GM18909 (cell line): ENCODE data around the gene ST3GAL2.
A peak's percentile ranks its signal among the peaks of the same experiment; 100 is the strongest.
"Not testable (repeated sequence)": the region's sequence is repeated elsewhere in the genome, so short reads cannot be mapped to it uniquely, and the experiment has no call there.

Experiments used
- ATAC-seq: cut with Tn5 transposase; IDR thresholded peaks from one replicate; pipeline ENCODE4 v1.9.1; 2021; ENCODE audit warnings: mild to moderate bottlenecking; ENCODE audit not compliant: unreplicated experiment, poor library complexity

ST3GAL2 gene

GRCh38 chr16:70419384-70420327, 19.2 kb downstream of the ST3GAL2 start:
- ATAC-seq: no peak

DNA sequence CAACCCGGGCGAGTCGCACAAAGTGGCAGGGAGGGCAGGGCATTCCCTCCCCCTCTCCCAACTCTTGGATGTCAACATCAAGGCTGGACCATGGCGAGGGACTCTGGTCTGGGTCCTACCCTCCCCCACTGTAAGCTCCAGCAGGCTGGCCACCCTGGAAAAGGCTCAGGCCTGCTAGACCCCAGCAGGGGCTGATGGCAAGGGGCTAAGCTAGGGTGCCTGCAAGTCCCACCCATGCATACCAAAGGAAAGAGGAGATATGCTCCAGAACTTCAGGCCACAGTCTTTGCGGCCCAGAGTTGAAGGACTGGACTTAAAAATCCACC, 19.9 kb downstream of the ST3GAL2 start:
- no peak for ATAC-seq

DNA sequence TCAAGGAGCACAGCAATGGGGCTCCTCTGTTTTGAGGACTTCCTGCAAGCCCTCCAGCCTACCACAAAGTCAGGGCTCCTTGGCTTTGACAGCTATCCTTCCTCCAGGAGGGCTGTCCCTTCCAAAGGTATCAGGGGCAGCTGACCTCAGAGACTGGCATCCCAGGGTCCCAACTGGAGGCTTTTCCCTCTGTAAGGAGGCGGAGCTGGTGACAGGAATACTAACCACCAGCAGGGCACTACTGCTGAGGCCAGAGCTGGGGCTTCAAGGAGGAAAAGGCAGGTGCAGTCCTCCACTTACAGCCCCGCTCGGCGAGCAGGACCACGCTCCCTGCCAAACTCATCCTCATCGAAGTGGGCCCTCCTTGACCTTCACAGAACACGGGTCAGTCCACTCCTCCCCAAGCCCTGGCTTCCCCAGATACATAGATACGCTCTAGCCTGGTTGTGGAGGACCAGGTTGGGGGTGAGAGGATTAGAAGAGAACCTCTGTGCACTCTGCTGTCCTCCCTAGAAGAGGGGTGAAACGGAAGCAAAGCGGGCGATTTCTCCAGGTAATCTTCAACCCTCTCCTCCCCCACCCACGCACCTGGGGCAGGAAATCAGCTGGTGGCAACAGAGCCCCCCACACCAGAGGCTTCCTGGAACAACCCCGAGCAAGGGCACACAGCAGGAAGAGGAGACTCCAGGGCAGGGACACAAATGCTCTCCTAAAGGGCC, 20.5 kb downstream of the ST3GAL2 start:
- ATAC-seq: no peak

DNA sequence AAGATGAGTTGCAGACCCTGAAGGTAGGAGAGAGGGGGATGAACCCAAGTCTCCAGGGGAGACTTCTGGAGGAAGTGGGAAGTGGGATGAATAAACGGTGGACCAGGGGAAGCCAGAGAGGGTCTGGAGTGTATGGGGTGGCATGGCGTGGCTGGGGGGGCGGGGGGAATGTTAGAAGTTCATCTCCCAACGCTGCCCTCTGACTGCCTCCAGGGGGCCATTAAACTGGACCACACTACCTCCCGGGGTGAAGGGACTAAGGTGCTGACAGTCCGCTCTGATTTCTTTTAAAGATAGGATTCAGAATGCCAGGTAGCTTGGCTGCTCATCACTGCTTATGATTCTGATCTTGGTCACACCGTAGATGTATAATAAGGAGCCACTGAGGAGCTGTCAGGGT, 21.2 kb downstream of the ST3GAL2 start:
- no peak for ATAC-seq

DNA sequence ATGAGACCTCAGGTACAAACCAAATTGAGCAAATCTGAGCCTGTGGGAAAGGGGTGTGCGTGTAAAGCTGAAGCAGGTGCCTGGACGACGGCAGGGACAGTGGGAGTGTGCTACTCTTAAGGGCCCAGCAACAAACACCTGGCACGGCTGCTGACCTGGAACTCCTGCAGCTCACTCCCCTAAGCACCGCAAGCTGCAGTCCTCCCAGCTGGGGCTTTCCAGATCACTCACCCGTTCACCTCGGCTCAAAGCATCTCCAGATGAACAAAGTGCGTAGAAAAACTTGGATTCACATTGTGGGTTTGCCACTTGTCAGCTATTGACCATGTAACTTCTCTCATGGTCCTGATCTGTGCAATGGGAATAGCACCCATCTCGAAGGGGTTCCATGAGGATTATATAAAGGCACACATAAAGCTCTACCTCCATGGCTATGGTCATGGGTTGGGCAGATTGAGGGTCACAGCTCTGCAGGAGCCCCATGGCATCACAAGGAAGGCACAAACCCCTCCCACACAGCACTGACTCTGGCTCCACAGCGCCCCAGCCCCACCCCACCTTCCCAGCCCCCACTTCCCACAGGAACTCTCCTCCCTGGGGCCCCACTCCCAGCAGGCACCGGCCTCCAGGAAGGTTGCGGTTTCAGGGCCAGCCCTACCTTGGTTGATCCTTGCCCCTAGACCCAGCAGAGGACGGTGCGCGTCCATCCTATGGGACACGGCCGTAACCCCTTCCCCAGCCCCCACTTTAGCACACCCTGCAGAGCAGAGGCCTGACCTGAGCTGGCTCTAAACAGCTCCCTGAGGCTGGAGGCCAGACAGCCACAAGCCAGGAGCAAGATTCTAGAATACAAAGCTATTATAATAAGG, 21.9 kb downstream of the ST3GAL2 start:
- ATAC-seq: peak; percentile 77

- ATAC-seq: not testable (repeated sequence)
These were observed 25.3 kb downstream of the ST3GAL2 start for GRCh38 chr16:70413572-70413971.

- no peak for ATAC-seq
These were observed 26.5 kb downstream of the ST3GAL2 start for GRCh38 chr16:70412385-70412784.

- ATAC-seq: no peak
These were observed 28.2 kb downstream of the ST3GAL2 start for GRCh38 chr16:70410734-70411133.

GRCh38 chr16:70407811-70408274, 31.1 kb downstream of the ST3GAL2 start:
- no peak for ATAC-seq

GRCh38 chr16:70406104-70406503, 32.8 kb downstream of the ST3GAL2 start:
- ATAC-seq: not testable (repeated sequence)

GRCh38 chr16:70402916-70403659, 35.8 kb downstream of the ST3GAL2 start:
- no peak for ATAC-seq

DNA sequence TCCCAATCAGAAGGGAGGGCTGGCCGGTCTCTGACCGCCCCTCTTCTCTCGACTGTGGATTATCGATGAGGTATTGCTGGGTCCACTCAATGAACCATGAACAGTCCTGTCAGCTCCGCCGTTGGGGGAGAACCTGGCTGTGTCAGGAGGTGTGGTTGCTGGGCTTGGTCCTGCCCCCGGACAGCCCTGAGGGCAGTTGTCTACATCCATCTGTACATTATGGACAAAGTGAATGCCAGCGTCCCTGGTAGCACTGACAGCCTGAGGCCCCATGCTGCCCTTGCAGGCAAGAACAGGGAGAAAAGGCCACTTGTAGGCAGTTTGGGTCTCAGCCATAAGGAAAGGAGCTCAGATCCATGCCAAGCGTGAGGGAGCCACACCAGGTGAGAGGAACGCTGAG, 38.9 kb downstream of the ST3GAL2 start:
- ATAC-seq: no peak

- no peak for ATAC-seq
These were observed 39.5 kb downstream of the ST3GAL2 start for GRCh38 chr16:70399381-70399780.

DNA sequence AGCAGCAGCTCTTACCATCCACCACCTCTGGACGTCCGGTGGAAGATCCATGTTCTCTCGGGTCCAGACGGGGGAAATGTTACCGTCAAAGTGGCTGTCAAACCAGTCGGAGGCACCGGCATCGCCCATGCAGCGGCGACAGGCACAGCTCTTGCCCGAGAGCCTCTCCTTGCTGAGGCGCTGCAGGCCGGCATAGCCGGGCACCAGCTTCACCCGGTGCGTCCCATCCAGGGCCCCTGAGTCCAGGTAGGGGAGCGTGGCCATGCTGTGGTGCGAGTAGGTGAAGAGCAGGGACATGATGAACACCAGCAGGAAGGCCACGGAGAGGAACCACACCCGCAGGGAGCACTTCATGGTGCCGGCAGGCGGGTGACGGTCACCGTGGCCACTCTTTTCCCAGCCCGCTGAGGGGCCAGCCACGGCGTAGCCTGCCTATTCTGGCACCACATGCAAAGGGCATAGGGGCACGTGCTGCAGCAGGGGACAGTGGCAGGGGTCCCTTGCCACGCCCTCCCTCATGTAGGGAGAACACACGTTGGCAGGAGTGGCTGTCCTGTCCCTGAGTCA, 40.6 kb downstream of the ST3GAL2 start:
- no peak for ATAC-seq

DNA sequence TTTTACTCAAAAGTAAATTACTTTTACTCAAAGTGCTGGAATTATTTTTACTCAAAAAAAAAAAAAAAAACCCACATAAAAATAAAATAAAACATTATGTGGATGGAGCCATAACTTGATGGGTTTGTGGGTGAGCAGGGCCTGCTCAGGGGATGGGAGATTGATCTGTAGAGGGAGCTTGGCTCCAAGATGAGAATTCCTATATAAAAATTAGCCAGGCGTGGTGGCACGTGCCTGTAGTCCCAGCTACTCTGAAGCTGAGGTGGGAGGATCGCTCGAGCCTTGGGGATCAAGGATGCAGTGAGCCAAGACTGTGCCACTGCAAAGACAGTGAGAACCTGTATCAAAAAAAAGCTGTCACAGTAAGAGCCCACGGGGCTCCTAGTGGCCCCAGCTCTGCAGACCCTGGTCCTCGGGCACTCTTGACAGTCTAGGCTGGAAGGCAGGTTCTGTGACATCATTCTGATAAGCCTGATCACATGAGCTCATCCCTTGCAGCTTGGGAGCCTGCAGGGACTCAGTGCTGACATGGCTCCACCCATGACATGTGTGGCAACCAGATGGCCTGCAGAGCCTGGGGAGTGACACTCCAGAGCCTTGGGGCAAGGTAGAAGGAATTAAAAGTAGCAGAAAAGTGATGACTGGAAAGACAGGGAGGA, 42.5 kb downstream of the ST3GAL2 start:
- ATAC-seq: no peak

- peak; percentile 65 for ATAC-seq
These were observed 43.5 kb downstream of the ST3GAL2 start for GRCh38 chr16:70395345-70395901.

- ATAC-seq: no peak
These were observed 44.0 kb downstream of the ST3GAL2 start for GRCh38 chr16:70394853-70395252.

GRCh38 chr16:70393662-70394061, 45.2 kb downstream of the ST3GAL2 start:
- ATAC-seq: no peak

DNA sequence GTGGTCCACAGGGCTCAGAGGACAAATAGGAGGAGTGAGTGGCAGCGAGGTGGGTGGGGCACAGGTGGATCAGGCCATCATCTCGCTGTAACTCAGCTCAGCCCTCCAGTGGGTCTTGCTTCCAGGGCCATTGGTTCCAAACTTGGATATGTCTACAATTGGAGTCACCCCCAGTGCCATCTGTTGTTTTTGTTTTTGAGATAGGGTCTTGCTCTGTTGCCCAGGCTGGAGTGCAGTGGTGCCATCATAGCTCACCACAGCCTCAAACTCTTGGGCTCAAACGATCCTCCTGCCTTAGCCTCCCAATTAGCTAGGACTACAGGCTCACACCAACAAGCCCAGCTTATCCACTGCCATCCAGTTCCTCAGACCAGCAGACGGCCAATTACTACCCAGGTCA, 46.3 kb downstream of the ST3GAL2 start:
- ATAC-seq: no peak
